Bronchial smooth muscle cell (primary cell): ENCODE results near the gene CNTN1. TPM values are rescaled to one million over a fixed set of nuclear protein-coding genes. Genes with fewer than 3 reads are reported as not detected.

Experiments
- total RNA-seq: library from RNA; depleted of rRNA; stranded (reverse); fragments of >200 nt; gene quantifications from 2 replicates; pipeline ENCODE4 v1.2.1, GENCODE V29; 2014

CNTN1 gene
- total RNA-seq = 0.34 and 0.63 TPM in 2 replicates

DNA sequence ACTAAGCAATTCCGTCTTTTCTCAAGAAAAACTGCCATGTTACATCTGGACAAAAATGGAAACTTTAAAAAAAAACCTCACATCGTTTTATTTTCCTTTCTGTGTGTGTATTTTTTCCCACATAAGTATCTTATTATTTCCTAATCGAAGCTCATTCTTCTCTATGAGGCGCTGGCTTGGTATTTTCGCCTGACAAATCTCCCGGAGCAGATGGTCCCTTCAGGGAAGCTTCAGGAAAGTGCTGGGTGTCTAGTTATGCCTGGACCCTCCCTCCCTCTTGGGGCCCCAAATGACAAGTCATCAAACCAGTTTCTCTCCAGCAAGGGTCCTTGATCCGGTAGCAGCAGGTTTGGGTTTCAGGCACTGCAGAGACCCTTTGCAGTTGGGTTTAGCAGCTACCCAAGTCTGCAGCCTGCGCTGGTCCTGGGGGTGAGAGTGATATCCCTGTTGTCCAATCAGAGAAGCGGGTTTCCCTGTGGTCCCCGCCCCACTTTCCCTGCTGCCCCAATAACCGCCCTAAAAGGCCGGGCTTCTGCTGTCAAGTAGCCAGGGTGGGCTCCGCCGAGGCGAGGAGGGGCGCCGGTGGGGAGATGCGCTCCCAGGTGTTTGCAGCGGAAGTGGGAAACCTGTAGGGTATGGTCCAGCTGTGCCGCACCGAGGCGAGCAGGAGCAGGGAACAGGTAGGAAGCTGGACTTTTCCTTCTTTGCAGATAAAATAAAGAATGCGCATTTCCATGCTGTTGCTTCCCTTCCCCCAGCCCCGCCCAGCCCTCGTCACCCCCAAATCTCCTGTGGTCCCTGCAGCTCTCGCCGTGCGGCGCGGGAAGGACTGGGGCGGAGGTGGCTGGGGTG, at the start of gene CNTN1:
Gene CNTN1 (plus strand): TSS at position 527 of the 852 bp plus-strand sequence.

